OCI-LY7 (cell line): ENCODE results near the gene HAPSTR1. TPM values are rescaled to one million over a fixed set of nuclear protein-coding genes. Genes with fewer than 3 reads are reported as not detected.
A peak's percentile ranks its signal among the peaks of the same experiment; 100 is the strongest.

Source experiments
- BruUV-seq: library from RNA; stranded (reverse); fragments of 400-500 nt; replicated peaks from 2 replicates; lab custom pipeline; 2021; lab: Mats Ljungman, UMichigan
- CTCF ChIA-PET: fragments of 300-600 bp; sonication (Branson Sonifier 250); formaldehyde crosslinking; loops from one replicate; lab custom pipeline; 2022; ENCODE audit warnings: antibody characterized with exemption; ENCODE audit not compliant: unreplicated experiment; lab: Charles Lee
- POLR2A ChIA-PET: fragments of 300-600 bp; sonication (Branson Sonifier 250); formaldehyde crosslinking; loops from one replicate; lab custom pipeline; 2022; ENCODE audit warnings: antibody characterized with exemption; lab: Charles Lee
- DNase-seq: peaks from one replicate; pipeline ENCODE4 v3.0.0-alpha.2; 2015; ENCODE audit warnings: low spot score
- H2AFZ ChIP-seq: fragments of 200-600 bp; sonication (generic), shearing (Covaris generic); 2 replicates; pipeline ENCODE4 v1.6.1; 2014; ENCODE audit warnings: mild to moderate bottlenecking, antibody characterized with exemption, low read length, moderate library complexity
- H3K27ac ChIP-seq: fragments of 200-600 bp; sonication (generic); 2 replicates; pipeline ENCODE4 v1.5.1; 2014; ENCODE audit warnings: mixed run types, low read depth, mild to moderate bottlenecking, moderate library complexity, low read length, inconsistent platforms; ENCODE audit not compliant: poor library complexity, severe bottlenecking
- H3K36me3 ChIP-seq: fragments of 200-600 bp; sonication (generic); 2 replicates; pipeline ENCODE4 v1.6.1; 2014; ENCODE audit warnings: mild to moderate bottlenecking, antibody characterized with exemption, low read length, moderate library complexity, mixed read lengths; ENCODE audit not compliant: insufficient read depth
- H3K4me1 ChIP-seq: fragments of 200-600 bp; sonication (generic); 2 replicates; pipeline ENCODE4 v1.5.1; 2014; ENCODE audit warnings: mild to moderate bottlenecking, low read length; ENCODE audit not compliant: insufficient read depth, poor library complexity, severe bottlenecking
- H3K4me2 ChIP-seq: fragments of 200-600 bp; sonication (generic); 2 replicates; pipeline ENCODE4 v1.6.1; 2014; ENCODE audit warnings: mild to moderate bottlenecking, low read length
- H3K4me3 ChIP-seq: fragments of 200-600 bp; sonication (generic); 2 replicates; pipeline ENCODE4 v1.5.1; 2014; ENCODE audit warnings: mild to moderate bottlenecking, low read depth, low read length; ENCODE audit not compliant: poor library complexity, severe bottlenecking
- H3K79me2 ChIP-seq: fragments of 200-600 bp; sonication (generic); 2 replicates; pipeline ENCODE4 v1.6.1; 2016; ENCODE audit warnings: low read depth, mild to moderate bottlenecking, low read length, moderate library complexity, mixed read lengths; ENCODE audit not compliant: insufficient read depth
- H3K9me2 ChIP-seq: fragments of 200-600 bp; sonication (generic); 2 replicates; pipeline ENCODE4 v1.6.1; 2016; ENCODE audit warnings: mild to moderate bottlenecking, low read length, mixed read lengths; ENCODE audit not compliant: insufficient read depth
- H3K9me3 ChIP-seq: fragments of 200-600 bp; sonication (generic); 2 replicates; pipeline ENCODE4 v1.6.1; 2014; ENCODE audit warnings: mild to moderate bottlenecking, mixed run types, low read length, mixed read lengths
- H4K20me1 ChIP-seq: fragments of 200-600 bp; sonication (generic); 2 replicates; pipeline ENCODE4 v1.6.1; 2014; ENCODE audit warnings: mild to moderate bottlenecking, antibody characterized with exemption, low read length, moderate library complexity, mixed read lengths; ENCODE audit not compliant: insufficient read depth
- CTCF ChIP-seq: fragments of 200-600 bp; sonication (generic); conservative IDR thresholded peaks from 2 replicates; pipeline ENCODE4 v1.5.1; 2014; ENCODE audit warnings: mild to moderate bottlenecking, antibody characterized with exemption, low read length, moderate library complexity, mixed read lengths
- EZH2phosphoT487 ChIP-seq: fragments of 200-600 bp; sonication (generic); IDR thresholded peaks from 2 replicates; pipeline ENCODE4 v1.6.1; 2018; ENCODE audit warnings: low read depth, borderline replicate concordance, mild to moderate bottlenecking, mixed run types, antibody characterized with exemption, low read length, moderate library complexity, mixed read lengths
- intact Hi-C: fragments of 100-400 bp; cut with micrococcal nuclease; formaldehyde crosslinking; loops from one replicate; pipeline ENCODE4 v1.10.0; 2022; ENCODE audit not compliant: unreplicated experiment
- total RNA-seq, 2 experiments: library from RNA; depleted of rRNA in 1 of 2; stranded (reverse); fragments of >200 nt in 1 of 2; shearing (Covaris generic) in 1 of 2; gene quantifications; 2 replicates each; pipeline ENCODE4 v1.2.3, GENCODE V29; 2014 to 2022

The HAPSTR1 gene
- total RNA-seq, 2 experiments from 2014 or later = 50.9 to 71.5 TPM

GRCh38 chr16:9123871-9124270, 32.4 kb downstream of the HAPSTR1 start:
- intact Hi-C loops = no loop called here
- Histone ChIP-seq H3K36me3 (peaks cover 49% of the 10 kb centered on the region), H3K9me2 (no peaks in the 10 kb centered on the region), H3K9me3 (no peaks in the 10 kb centered on the region), H3K4me1 (peaks cover 12% of the 10 kb centered on the region), H3K4me2 (no peak overlapping the region), H2AFZ (no peak overlapping the region), H3K4me3 (no peak overlapping the region), H3K27ac (no peak overlapping the region), H4K20me1 (no peaks in the 10 kb centered on the region; the same call in 1 of the 2 replicates), H3K79me2 (peaks cover 4% of the 10 kb centered on the region; the same call in 1 of the 2 replicates)
- TF ChIP-seq CTCF (no peak), EZH2phosphoT487 (no peak)
- no TSS peak for BruUV-seq
- POLR2A ChIA-PET = no interaction called here
- no peak for DNase-seq
- CTCF ChIA-PET = no interaction called here

- Histone ChIP-seq H3K36me3 (peaks cover 44% of the 10 kb centered on the region), H2AFZ (no peak overlapping the region), H3K4me3 (no peak overlapping the region), H4K20me1 (no peaks in the 10 kb centered on the region; the same call in 1 of the 2 replicates), H3K9me3 (no peaks in the 10 kb centered on the region), H3K27ac (no peak overlapping the region), H3K9me2 (no peaks in the 10 kb centered on the region), H3K4me2 (no peak overlapping the region), H3K4me1 (peaks cover 12% of the 10 kb centered on the region), H3K79me2 (peaks cover 4% of the 10 kb centered on the region; the same call in 1 of the 2 replicates)
- no TSS peak for BruUV-seq
- no peak for DNase-seq
- TF ChIP-seq CTCF = no peak
- no peak for TF ChIP-seq EZH2phosphoT487
- POLR2A ChIA-PET = no interaction called here
- CTCF ChIA-PET = no interaction called here
- intact Hi-C loops = no loop called here
These were observed 33.0 kb downstream of the HAPSTR1 start for GRCh38 chr16:9124444-9124843.

DNA sequence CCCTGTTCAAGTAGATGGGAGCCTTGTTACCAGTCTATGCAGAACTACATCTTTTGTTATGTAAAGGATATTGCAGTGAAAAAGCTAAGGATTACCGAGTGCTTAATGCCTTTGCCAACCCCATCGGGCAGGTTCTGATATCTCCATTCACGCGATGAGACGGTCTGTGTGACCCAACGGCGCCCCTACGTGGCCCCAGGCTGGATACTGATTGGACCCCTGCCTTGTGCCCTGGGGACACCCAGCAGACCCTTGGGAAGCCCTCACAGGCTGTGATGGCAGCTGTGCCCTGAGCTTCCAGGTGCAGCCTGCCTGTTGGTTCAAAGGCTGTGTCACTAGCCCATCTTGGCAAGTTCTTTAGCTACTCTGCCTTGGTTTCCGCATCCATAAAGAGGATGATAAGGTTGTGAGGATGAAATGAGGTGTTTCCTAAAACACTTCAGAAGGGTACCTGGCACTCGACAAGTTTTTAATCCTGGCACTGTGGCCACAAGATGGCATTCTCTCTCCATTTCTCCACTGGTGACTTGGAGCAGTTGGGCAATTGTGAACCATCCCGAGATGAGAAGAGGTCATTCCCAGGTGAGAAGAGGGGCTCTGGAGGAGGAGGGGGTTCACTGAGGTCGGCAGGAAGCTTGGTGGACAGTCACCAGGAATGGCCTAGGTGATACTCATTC, 33.6 kb downstream of the HAPSTR1 start:
- ChIA-PET CTCF (interaction anchor here (0.5 kb wide), 1 partner anchor 13 kb away, joined by 3 read pairs; no protein-coding TSS in a partner anchor), POLR2A (no interaction called here)
- H3K4me2 ChIP-seq = no peak overlapping the region
- H3K79me2 ChIP-seq = no peaks in the 10 kb centered on the region
- H3K4me3 ChIP-seq = no peak overlapping the region
- H4K20me1 ChIP-seq = no peaks in the 10 kb centered on the region; the same call in 1 of the 2 replicates
- H3K9me3 ChIP-seq = no peaks in the 10 kb centered on the region
- peaks cover 38% of the 10 kb centered on the region for H3K36me3 ChIP-seq
- intact Hi-C loops = no loop called here
- TF ChIP-seq CTCF (peak; percentile 60), EZH2phosphoT487 (no peak)
- peaks cover 12% of the 10 kb centered on the region for H3K4me1 ChIP-seq
- no peak overlapping the region for H2AFZ ChIP-seq
- no peak for DNase-seq
- no TSS peak for BruUV-seq
- H3K27ac ChIP-seq = no peak overlapping the region
- no peaks in the 10 kb centered on the region for H3K9me2 ChIP-seq
